Measurements from ENCODE around the gene CYBB.

CYBB gene

DNA sequence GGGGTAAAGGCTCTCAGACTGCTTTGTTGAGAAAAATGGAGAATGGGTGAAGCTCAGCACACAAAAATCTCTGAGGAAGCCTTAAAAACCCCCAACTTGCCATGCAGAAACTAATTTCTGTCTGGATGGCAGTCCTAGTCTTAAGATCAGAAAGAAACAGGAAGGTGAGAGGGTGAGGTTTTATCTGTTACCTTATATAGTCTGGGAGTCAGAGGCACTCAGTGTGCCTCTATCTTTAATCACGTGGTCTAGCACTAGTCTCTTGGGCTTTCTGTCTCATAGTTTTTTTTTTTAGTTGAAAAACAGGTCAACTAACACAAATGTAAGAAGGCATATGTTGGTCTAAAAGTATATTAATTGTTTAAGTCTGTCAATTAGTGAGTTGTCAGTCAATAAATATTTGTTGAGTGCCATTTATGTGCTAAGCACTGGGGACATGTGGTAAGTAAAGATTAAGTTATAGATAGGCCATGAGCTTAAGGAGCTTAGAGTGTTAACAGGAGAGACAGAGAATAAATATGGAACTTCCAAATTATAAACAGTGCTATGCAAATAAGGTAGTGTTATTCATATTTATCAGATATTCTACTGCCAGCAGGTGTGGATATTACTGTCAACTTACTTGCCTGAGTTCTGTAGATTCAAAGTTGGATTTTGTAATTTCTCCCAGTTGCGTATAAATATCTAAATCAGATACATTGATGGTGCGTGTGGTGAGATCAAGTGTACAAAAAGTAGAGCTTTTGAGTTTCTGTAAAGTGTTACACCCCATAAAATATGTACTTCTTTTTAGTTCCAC is 7.0 kb downstream of the CYBB start:
- DNase-seq, result no peak

DNA sequence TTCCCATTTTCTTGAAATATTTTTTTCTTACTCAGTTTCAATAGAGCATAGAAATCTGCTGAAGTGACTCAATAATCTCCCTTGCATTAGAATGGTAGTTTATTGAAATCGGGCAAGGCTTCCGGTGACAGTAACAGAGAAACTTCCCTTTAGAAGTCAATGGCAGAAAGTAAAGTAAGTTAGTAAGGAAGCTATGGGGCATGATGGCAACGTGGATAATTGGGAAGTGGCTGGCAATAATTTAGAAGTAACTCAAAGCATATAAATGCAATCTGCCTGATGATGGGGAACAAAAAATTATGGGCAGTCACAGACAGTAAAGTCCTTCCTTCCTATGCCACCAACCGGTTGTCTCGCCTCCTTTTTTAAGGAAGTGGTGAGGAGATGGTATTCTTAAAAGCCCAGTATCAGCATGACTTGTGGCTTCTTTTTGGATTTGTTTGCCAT is 7.6 kb downstream of the CYBB start:
- DNase-seq, result peak; percentile 26

DNA sequence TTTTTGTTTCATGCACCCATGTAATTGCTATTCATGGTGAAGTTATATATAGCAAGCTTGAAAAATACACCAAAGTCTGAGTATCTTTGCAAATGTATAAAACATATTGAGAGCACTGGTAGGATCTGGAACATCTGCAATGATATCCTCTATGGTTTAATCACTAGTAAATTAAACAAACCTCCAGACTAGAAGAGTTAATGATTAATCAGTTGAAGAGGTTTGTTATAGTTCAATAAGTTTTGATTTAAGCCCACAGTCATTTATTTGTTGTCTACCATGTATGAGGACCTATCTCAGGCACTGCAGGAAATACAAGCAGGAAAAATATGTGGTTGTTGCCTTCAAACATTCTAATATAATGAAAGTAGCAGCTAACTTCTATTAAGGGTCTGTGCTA is 16.5 kb downstream of the CYBB start:
- no peak for DNase-seq

DNA sequence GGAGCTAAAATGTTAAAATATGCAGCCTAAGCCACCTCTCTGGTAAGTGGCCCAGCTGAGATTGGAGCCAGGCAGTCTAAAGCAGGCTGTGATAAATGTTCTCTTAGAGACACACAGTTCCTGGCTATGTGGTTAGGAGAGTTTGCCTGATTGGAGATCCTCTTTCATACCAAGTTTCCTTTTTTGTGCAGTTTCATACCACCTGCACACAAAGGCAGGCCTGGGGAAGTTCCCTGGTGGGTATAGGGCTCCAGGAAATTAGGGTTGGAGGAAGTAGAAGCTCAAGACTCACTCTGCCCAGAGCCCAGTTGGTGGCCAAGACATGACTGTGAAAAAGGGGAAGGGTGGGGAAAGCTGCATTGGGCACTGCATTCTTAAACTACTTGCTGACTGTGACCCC is 16.9 kb downstream of the CYBB start:
- peak; percentile 62 for DNase-seq

DNA sequence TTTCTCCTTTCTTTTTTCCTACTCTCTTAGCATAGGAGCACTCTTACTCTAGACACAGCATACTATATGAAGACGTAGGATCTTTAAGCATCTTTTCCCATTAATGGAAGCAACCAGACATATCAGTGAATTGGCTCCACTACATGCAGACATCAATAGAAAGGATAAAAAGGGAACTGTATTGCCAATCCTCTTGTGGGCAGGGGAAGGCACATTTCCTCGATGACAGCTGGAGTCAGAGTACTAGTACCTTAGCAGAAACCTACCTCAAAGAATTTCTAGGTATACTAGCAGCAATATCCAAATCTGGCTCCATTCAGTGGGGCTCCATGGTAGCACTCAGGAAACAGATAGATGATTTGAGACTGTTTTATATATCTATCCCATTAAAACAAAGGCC is 20.1 kb downstream of the CYBB start:
- no peak for DNase-seq

DNA sequence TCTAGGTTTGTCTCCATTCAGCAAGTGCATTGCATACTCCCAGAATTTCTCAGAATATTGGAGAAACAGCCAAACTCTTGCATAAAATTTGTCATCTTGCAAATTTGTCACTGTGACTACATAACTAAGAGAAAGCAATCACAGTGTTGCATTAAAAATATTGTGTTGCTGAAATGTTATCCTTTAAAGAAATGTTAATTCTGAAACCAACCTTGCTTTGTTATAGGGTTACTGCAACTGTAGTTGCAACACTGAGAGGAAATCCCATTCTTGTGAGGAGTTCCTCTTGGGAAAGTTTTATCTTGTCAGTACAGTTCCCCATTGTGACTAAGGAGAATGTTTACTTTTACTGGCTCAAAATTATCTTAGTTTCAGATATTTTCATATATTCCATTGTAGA is 20.9 kb downstream of the CYBB start:
- DNase-seq, result no peak

DNA sequence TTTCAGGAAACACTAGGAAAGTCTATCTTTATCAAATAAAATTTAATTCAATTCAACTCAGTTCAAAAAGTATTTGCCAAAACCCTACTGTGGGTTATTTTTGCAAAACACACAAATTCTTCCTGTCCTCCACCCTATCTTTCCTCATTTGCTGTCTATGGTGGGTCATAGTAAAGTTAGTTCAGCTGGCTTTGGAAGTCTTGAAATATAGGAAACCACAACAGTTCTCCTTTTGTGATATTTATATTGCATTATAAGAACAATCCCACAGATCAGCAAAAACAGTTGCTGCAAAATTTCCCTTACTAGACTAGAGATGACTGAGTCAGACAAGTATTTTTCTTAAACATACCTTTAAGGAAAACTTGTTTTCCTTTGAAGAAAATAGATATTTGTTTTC is 22.2 kb downstream of the CYBB start:
- peak; percentile 37 for DNase-seq

DNA sequence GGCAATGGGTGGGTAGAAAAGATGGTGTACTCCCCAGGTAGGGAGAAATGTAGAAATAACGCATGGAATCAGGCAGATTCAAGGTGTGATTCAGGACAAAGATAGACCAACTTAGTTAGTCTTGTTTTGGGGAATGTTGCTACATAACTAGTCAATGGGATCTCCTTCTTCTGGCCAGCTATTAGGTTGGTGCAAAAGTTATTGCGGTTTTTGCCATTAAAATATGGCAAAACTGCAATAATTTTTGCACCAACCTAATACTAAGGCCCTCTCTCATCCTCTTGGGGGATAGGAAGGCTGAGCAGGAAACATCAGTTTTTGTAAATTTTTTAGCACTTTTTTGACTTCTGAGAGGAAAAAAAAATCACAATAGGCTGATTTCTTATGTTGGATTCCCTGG is 23.2 kb downstream of the CYBB start:
- DNase-seq, result no peak

DNA sequence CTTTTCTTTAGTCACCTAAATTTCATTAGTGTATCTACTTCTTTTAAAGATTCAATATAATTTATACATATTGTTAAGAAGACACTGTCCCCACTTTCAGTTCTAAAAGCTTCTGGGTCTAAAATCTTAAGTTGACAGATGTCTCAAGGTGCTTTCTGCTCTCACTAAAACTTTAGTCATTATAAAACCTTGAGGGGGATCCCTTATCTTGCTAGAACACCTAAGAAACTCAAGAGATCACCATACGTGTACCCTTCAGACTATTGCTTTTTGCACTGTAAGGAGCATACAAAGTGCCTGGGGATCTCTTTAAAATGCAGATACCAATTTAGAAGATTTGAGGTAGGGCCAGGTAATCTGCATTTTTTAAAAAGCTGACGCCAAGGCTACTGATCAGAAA is 30.1 kb downstream of the CYBB start:
- DNase-seq, result no peak

DNA sequence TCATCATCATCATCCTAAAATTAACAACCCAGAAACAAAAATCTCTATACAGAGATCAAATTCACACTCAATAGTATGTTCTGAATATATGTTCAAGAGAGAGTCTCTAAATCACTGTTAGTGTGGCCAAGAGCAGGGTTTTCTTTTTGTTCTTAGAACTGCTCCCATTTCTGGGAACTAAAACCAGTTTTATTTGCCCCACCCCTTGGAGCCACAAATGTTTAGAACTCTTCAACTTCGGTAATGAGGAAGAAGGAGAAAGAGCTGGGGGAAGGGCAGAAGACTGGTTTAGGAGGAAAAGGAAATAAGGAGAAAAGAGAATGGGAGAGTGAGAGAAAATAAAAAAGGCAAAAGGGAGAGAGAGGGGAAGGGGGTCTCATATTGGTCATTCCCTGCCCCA is 32.3 kb downstream of the CYBB start:
- DNase-seq, result no peak

DNA sequence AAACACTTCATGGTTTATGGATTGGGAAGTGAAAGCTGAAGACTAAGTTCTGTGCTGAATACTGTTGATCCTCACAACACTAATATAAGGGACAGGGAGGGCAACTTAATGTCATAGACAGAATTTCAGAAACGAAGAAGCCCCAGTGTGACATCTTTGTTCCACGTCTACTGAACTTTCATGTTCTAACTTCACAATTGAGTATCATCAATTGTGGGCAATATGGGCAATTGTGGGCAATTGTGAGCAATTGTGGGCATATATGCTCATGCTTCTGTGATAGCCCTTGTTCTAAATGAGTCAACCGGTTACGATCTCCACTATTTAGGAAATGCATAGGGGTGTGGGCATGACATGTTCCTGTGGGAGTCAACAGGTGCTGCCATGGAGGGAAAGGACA is 33.7 kb downstream of the CYBB start:
- no peak for DNase-seq

DNA sequence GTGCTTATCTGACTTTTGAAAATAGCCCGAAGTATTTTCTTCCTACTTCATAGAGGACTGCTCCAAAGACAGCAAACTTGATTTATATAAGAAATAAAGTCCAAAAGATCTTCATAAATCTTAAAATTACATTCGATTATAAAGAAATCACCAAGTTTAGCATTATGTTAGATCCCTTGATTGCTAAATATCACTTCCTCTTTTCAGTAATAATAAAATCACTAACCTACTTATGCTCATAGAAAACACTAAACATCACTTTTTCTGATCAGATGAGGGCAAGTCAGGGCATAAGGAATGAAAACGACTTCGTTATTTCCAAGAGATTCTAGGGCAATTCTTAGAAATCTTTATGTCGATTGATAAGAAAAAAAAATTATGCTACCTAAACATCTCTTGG is 35.5 kb downstream of the CYBB start:
- DNase-seq, result no peak

DNA sequence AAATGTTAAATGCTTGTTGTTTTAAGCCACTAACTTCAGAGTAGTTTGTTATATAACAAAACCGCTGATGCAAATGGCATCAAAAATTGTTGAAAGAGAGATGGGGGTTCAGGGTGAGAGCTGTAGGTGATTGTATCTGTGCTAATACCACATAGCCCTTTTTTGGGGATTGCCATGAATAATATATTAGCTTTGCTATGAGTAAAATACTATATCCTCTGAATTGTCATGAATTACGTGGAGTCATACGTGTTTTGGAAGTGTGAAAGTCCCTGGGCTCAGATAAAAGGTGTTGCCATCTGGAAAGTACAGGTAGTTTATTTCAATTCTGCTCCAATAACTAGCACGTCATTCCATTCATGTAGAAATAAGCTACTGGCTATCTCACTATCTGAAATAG is 36.9 kb downstream of the CYBB start:
- DNase-seq, result no peak

DNA sequence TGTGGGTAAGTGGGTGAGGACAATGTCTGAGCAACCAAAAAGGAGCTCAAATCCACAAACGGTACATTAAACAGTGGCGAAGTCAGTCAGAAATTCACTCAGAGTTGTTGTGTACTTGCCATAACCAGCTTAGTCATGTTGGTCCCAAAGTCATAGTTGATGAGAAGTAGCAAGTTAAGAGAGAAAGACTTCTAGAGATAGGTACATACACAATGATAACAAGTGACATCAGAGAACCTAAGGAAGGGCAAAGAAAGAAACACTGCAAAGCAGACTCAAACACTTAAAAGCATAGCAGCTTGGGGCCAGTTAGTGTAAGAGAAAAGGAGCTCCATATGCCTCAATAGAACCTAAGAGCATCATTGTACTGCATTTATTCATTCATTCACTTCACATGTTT is 37.3 kb downstream of the CYBB start:
- no peak for DNase-seq

DNA sequence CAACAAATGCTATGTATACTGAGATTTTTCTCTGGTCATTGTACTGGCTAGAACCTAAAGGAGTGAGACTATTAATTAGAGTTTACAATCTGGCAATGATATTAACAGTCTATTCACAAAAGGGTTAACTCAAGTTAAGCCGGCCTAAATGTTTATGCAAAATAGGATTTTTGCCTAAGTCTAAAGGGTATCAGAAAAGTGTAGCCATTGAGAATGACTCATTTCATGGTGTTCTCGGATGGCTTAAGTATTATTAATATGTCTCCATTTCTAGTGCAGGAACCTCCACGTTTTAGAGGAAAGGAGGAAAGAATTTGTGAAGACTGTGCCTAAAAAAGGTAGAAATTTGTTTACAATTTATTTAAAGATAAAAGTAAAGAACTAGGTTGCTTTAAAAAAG is 37.7 kb downstream of the CYBB start:
- no peak for DNase-seq

DNA sequence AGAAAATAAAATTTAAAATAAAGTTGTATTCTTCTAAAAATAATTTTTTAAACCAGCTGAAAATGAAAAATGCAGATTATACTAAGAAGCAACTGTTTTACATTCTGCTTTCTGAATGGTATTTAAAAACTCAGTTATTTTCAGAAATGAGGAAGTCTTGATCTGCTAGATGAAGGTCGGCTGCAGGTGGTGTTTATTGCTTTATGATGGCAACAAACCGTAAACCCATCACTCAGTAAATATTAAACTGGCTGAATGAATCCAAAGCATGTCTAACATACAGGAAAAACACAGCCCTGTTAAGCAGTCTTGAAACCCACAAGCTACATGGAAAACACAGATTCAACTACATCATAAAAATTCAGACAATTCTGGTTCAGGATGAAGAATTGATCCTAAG is 38.2 kb downstream of the CYBB start:
- DNase-seq, result no peak

DNA sequence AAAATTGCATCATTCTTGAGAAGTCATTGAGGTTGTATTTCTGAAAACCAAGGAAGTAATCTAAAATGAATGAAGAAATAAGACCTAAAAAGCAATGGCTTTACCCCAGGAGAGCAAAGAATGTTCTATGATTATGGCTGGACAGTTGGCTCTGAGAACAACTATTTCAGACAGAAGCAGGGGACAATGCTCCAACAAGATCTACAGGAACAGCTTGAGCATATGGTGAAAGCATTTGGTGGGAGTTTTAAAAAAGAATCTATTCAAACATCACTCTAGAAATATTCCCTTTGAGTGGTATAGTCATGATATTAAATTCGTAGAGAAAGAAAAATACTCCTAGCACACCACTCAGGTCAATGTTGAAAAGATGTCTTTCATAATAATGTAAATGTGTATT is 40.8 kb downstream of the CYBB start:
- DNase-seq, result no peak

DNA sequence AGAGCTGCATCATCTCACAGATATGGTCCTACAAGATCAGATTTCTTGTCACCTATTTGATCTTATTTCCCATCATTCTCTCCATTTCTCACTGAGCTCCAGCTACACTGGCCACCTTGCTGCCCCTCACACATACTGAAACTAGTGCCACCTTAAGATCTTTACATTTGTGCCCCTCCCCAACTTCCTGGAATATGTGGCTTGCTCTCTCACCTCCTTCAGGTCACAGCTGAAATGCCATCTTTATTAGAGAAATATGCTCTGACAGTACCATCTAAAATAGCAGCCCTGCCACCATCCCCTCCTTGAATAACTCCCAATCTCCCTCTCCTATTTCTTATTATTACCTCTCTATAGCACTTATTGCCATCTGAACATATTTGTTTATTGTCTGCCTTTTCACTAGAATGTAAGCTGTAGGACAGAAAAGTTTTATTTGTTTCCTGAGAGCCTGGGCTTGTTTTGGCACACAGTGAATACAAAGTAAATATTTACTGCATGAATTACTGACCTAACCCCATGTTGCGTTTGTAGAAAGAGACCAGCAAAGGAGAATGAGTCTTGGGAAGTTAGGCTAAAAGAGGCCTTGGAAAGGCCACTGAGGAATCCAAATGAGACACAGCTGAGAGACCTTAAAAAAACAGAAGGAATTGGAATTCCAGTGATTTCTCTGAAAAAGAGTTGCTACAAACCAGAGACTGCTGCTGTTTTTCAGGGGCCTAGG is 44.8 kb downstream of the CYBB start:
- no peak for DNase-seq

DNA sequence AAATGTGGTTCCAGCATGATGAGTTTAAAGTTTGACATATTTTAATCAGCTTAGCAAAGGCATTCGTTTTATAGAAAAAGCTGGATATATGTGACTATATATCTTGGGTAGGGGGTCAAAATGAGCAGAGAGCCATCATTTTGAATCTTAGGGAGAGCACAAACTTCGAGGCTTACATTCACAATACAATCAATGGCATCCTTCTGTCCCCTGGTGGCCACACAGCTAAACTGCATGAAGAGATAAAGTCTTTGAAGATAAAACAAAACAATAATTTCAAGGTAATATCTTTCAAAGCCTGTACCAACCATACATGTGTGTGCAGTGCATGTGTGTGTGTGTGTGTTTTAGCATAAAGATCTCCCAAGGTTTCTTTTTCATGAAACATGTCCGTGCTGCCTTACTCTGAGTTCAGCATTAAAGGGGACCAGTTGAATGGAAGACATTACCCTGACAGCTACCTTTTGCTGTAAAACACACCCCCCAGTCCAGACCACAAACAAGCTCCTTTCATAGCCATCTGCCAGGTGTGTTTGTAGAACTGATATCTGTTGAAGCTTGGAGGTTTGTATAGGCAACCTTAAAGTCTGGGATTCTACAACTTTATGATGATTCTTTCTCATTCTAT is 45.5 kb downstream of the CYBB start:
- peak; percentile 51 for DNase-seq

DNA sequence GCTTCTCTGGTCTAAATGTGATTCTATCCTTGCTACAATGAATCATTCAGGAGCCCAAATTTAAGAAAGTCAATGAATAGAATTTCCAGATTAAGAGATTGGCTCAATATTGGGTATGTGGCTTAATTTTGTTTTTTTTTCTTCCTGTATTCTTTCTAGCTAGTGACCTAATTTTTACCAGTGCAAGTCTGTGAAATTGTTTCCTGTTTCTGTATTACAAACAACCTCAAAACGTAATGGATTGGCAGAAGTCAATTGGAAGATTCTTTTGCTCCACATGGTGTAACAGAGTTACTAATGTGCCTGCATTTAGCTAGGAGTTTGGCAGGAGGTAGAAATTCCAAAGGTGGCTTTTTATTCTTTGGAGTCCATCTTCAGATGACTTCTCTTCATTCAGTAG is 49.9 kb downstream of the CYBB start:
- no peak for DNase-seq

DNA sequence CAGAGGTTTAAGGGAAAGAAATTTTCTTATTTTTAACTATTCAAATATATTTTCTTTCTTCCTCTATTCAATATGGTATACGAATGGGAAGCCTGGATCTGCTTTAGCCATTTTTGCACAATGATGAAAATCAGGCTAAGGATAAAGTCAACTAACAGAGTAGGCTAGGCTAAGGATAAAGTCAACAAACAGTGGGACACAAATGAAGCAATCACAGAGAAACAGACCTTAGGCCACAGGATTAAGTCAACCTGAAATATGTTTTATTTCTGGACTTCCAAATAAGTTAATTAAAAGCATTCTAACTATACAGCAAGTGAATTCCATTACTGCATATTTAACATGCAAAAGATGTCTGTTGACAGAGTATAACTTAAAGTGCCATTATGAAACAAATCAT is 50.5 kb downstream of the CYBB start:
- no peak for DNase-seq

DNA sequence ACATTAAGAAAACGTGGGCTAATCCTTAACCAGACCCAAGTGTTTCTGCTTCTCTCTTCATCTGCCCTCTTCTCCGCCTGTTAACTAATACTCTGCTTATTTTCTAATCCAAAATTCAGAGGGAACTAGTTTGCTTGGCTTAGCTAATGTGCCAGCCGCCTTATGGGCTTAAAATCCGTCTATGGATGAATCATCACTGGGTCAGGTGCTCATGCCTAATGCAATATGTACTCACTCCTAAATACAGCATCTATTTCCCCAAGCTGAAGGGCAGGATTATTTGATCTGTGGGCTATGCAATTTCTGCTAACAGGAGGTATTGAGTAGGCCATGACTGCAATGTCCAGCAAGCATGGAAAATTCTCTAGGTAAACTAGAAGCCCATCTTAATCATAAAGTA is 55.1 kb downstream of the CYBB start:
- no peak for DNase-seq

DNA sequence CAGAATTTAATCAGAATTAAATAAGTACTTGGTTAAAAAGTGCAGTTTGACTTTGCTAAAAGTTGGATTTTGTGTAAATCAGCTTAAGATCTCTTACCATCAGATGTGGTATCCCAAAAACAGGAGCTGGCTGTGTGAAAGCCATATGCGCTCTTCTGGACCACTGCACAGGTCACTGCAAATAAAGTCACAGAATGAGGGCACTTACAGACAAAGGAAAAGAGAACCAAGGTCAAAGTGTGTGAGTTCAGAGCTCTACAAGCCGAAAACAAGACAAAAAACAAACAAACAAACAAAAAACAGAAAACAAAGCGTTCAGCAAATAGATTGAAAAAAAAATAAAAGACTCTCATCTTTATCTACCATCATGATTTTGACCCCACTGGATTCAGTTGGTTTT is 61.1 kb downstream of the CYBB start:
- no peak for DNase-seq

DNA sequence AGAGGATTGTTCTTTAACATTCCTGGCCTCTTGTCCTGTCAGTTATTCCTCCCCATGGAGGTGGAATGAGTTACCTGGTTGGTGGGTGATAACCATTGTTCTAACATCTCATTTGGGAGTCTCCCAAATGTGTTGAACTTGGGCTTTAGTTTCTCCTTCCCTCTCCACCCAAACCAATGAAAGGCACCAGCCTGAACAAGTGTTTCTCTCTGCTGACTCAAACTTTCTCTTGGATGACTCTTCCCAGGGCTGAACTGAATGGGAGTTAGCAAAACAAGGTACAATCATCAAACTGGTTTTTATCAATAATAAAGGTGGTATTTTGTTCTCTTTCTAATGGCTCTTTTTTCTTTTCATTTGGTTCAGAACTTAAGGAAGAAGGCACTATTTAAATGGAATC is 64.8 kb downstream of the CYBB start:
- DNase-seq, result no peak

Measured in GDM1 (cell line).